ENCODE measurements around the gene DCUN1D1.

The DCUN1D1 gene

DNA sequence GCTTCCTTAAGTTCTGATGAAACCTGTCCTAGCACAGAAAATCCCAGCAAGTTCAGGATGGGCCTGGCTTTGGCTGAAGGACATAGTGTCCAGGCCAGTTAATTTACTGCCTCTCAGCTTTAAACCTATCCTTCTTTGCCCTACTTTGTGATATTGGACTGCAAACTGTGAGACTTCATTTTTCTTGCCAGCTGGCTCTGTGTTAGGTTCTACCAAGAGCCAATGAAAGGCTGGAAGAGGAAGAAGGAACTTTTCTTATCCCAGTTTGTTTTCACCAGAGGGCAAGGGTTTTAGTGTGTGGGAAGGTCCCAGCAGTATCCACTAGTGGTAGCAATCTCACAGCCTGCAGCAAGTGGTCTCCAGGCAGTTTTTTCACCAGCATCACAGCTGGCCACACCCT, 18.2 kb downstream of the DCUN1D1 start:
- H3K4me2 ChIP-seq (ENCODE audit: low read depth, low read length, poor library complexity, severe bottlenecking), result no peak overlapping the region
- peaks cover 67% of the 10 kb centered on the region for H4K20me1 ChIP-seq (ENCODE audit: insufficient read depth, low read length, poor library complexity, severe bottlenecking)
- no peak overlapping the region for H3K4me3 ChIP-seq (ENCODE audit: low read length, poor library complexity, severe bottlenecking)
- peaks cover 62% of the 10 kb centered on the region for H3K36me3 ChIP-seq (ENCODE audit: insufficient read depth, low read length)
- no peak overlapping the region for H2AFZ ChIP-seq (ENCODE audit: low read length)
- H3K9me3 ChIP-seq (ENCODE audit: insufficient read depth, low read depth, low read length), result no peaks in the 10 kb centered on the region
- no peaks in the 10 kb centered on the region for H3K9me2 ChIP-seq (replicated peaks; ENCODE audit: low read depth, low read length)
- peaks cover 35% of the 10 kb centered on the region for H3K4me1 ChIP-seq (ENCODE audit: insufficient read depth, low read length, poor library complexity, severe bottlenecking)
- no peak for TF ChIP-seq EZH2phosphoT487 (IDR thresholded peaks at IDR 0.05; ENCODE audit: borderline replicate concordance)
- no peak for TF ChIP-seq CTCF (conservative IDR thresholded peaks at IDR 0.05; ENCODE audit: low read length)
- H3K79me2 ChIP-seq (ENCODE audit: insufficient read depth, low read length), result peaks cover 87% of the 10 kb centered on the region
- H3K27me3 ChIP-seq (ENCODE audit: insufficient read depth, low read length, poor library complexity, severe bottlenecking), result no peaks in the 10 kb centered on the region
- no peaks in the 10 kb centered on the region for H3F3A ChIP-seq (ENCODE audit: low read depth)
- no peak overlapping the region for H3K9ac ChIP-seq (ENCODE audit: low read depth, low read length, poor library complexity, severe bottlenecking)

GRCh38 chr3:182959474-182960350, 20.6 kb downstream of the DCUN1D1 start:
- Histone ChIP-seq H3K4me2 (ENCODE audit: low read depth, low read length, poor library complexity, severe bottlenecking) (no peak overlapping the region), H3K9me2 (replicated peaks; ENCODE audit: low read depth, low read length) (no peaks in the 10 kb centered on the region), H3K9me3 (ENCODE audit: insufficient read depth, low read depth, low read length) (no peaks in the 10 kb centered on the region), H2AFZ (ENCODE audit: low read length) (no peak overlapping the region), H3K9ac (ENCODE audit: low read depth, low read length, poor library complexity, severe bottlenecking) (no peak overlapping the region), H3K27me3 (ENCODE audit: insufficient read depth, low read length, poor library complexity, severe bottlenecking) (no peaks in the 10 kb centered on the region), H3K79me2 (ENCODE audit: insufficient read depth, low read length) (peaks cover 74% of the 10 kb centered on the region), H3K4me1 (ENCODE audit: insufficient read depth, low read length, poor library complexity, severe bottlenecking) (peaks cover 14% of the 10 kb centered on the region), H3K4me3 (ENCODE audit: low read length, poor library complexity, severe bottlenecking) (no peak overlapping the region), H3K36me3 (ENCODE audit: insufficient read depth, low read length) (peaks cover 78% of the 10 kb centered on the region), H3F3A (ENCODE audit: low read depth) (no peaks in the 10 kb centered on the region), H4K20me1 (ENCODE audit: insufficient read depth, low read length, poor library complexity, severe bottlenecking) (peaks cover 48% of the 10 kb centered on the region)
- TF ChIP-seq EZH2phosphoT487 (IDR thresholded peaks at IDR 0.05; ENCODE audit: borderline replicate concordance) (no peak), CTCF (conservative IDR thresholded peaks at IDR 0.05; ENCODE audit: low read length) (no peak)

- no peak overlapping the region for H3K9ac ChIP-seq (ENCODE audit: low read depth, low read length, poor library complexity, severe bottlenecking)
- no peaks in the 10 kb centered on the region for H3K27me3 ChIP-seq (ENCODE audit: insufficient read depth, low read length, poor library complexity, severe bottlenecking)
- TF ChIP-seq CTCF (conservative IDR thresholded peaks at IDR 0.05; ENCODE audit: low read length) (no peak), EZH2phosphoT487 (IDR thresholded peaks at IDR 0.05; ENCODE audit: borderline replicate concordance) (no peak)
- H3F3A ChIP-seq (ENCODE audit: low read depth), result no peaks in the 10 kb centered on the region
- H3K4me3 ChIP-seq (ENCODE audit: low read length, poor library complexity, severe bottlenecking), result no peak overlapping the region
- H4K20me1 ChIP-seq (ENCODE audit: insufficient read depth, low read length, poor library complexity, severe bottlenecking), result peaks cover 38% of the 10 kb centered on the region
- H2AFZ ChIP-seq (ENCODE audit: low read length), result no peak overlapping the region
- no peaks in the 10 kb centered on the region for H3K9me2 ChIP-seq (replicated peaks; ENCODE audit: low read depth, low read length)
- H3K4me2 ChIP-seq (ENCODE audit: low read depth, low read length, poor library complexity, severe bottlenecking), result no peak overlapping the region
- H3K79me2 ChIP-seq (ENCODE audit: insufficient read depth, low read length), result peaks cover 56% of the 10 kb centered on the region
- no peaks in the 10 kb centered on the region for H3K9me3 ChIP-seq (ENCODE audit: insufficient read depth, low read depth, low read length)
- peaks cover 14% of the 10 kb centered on the region for H3K4me1 ChIP-seq (ENCODE audit: insufficient read depth, low read length, poor library complexity, severe bottlenecking)
- H3K36me3 ChIP-seq (ENCODE audit: insufficient read depth, low read length), result peaks cover 76% of the 10 kb centered on the region
Measured at GRCh38 chr3:182957676-182958266, 22.6 kb downstream of the DCUN1D1 start.

Data from Loucy (cell line).